ENCODE data around the gene SLC13A4.

GRCh38 chr7:135759532-135759931 is 31.5 kb upstream of the SLC13A4 start:
- TF ChIP-seq CTCF (IDR thresholded peaks at IDR 0.05) (no peak), POLR2AphosphoS5 (IDR thresholded peaks at IDR 0.05; ENCODE audit: insufficient read depth in 1 of 2, low read depth in 1 of 2) (no peak), POLR2A (IDR thresholded peaks at IDR 0.05) (no peak)
